IMR-90 (cell line): ENCODE measurements around the gene ATP5F1D. TPM values are rescaled to one million over a fixed set of nuclear protein-coding genes. Genes with fewer than 3 reads are reported as not detected.

Source experiments
- ATAC-seq: fragments of 200-7000 bp; cut with Tn5 transposase; 2 replicates; pipeline ENCODE4 v1.9.1; 2020; ENCODE audit warnings: low read depth, mild to moderate bottlenecking, moderate library complexity
- BruUV-seq: library from RNA; stranded (reverse); fragments of 400-500 nt; replicated peaks from 2 replicates; lab custom pipeline; 2021; lab: Mats Ljungman, UMichigan
- CTCF ChIA-PET: fragments of 300-600 bp; formaldehyde crosslinking; extraction: SDS; loops from one replicate; lab custom pipeline; 2021; ENCODE audit warnings: antibody characterized with exemption; lab: Yijun Ruan, JAX
- POLR2A ChIA-PET: fragments of 300-600 bp; sonication (Branson Sonifier 250); formaldehyde crosslinking; loops from one replicate; lab custom pipeline; 2022; ENCODE audit warnings: antibody characterized with exemption; ENCODE audit not compliant: unreplicated experiment; lab: Charles Lee
- DNase-seq: peaks from one replicate; pipeline ENCODE4 v3.0.0; 2013
- H2AFZ ChIP-seq: replicated peaks from 2 replicates; pipeline ENCODE3; 2013; ENCODE audit warnings: low read length, mild to moderate bottlenecking; ENCODE audit not compliant: poor library complexity
- H2AK5ac ChIP-seq: 2 replicates; pipeline ENCODE4 v1.6.1; 2013; ENCODE audit warnings: low read depth, low read length, inconsistent platforms
- H2AK9ac ChIP-seq: replicated peaks from 2 replicates; pipeline ENCODE3; 2013; ENCODE audit warnings: mild to moderate bottlenecking, low read depth, low read length, moderate library complexity; ENCODE audit not compliant: poor library complexity
- H2BK120ac ChIP-seq: 2 replicates; pipeline ENCODE4 v1.6.1; 2013; ENCODE audit warnings: low read depth, low read length, inconsistent platforms
- H2BK15ac ChIP-seq: 3 replicates; pipeline ENCODE4 v1.6.1; 2013; ENCODE audit warnings: low read depth, low read length, inconsistent platforms
- H2BK20ac ChIP-seq: 2 replicates; pipeline ENCODE4 v1.6.1; 2013; ENCODE audit warnings: low read depth, mild to moderate bottlenecking, inconsistent platforms, low read length, moderate library complexity
- H2BK5ac ChIP-seq: 2 replicates; pipeline ENCODE4 v1.6.1; 2013; ENCODE audit warnings: mild to moderate bottlenecking, low read depth, low read length, inconsistent platforms; ENCODE audit not compliant: poor library complexity, severe bottlenecking
- H3K14ac ChIP-seq: replicated peaks from 2 replicates; pipeline ENCODE4 v1.6.1; 2013; ENCODE audit warnings: low read depth, low read length, inconsistent platforms
- H3K18ac ChIP-seq: 2 replicates; pipeline ENCODE4 v1.6.1; 2013; ENCODE audit warnings: low read depth, low read length, control low read depth
- H3K23ac ChIP-seq: 2 replicates; pipeline ENCODE4 v1.6.1; 2013; ENCODE audit warnings: low read depth, low read length, inconsistent platforms
- H3K27ac ChIP-seq: 2 replicates; pipeline ENCODE4 v1.5.1; 2013; ENCODE audit warnings: mild to moderate bottlenecking, control low read depth, low read length; ENCODE audit not compliant: insufficient read depth
- H3K27me3 ChIP-seq: 2 replicates; pipeline ENCODE4 v1.6.1; 2013; ENCODE audit warnings: low read length; ENCODE audit not compliant: control insufficient read depth, insufficient read depth
- H3K36me3 ChIP-seq: 2 replicates; pipeline ENCODE4 v1.6.1; 2013; ENCODE audit warnings: low read length, mixed read lengths; ENCODE audit not compliant: control insufficient read depth, insufficient read depth
- H3K4ac ChIP-seq: 2 replicates; pipeline ENCODE4 v1.6.1; 2013; ENCODE audit warnings: low read depth, low read length, inconsistent platforms
- H3K4me1 ChIP-seq: 2 replicates; pipeline ENCODE4 v1.6.1; 2013; ENCODE audit warnings: low read length, mixed read lengths; ENCODE audit not compliant: control insufficient read depth, insufficient read depth
- H3K4me2 ChIP-seq: 2 replicates; pipeline ENCODE4 v1.6.1; 2013; ENCODE audit warnings: low read depth, mild to moderate bottlenecking, control low read depth, low read length, moderate library complexity
- H3K4me3 ChIP-seq: 2 replicates; pipeline ENCODE4 v1.5.1; 2013; ENCODE audit warnings: low read depth, mild to moderate bottlenecking, control low read depth, low read length, moderate library complexity; ENCODE audit not compliant: insufficient read depth
- H3K56ac ChIP-seq: 2 replicates; pipeline ENCODE4 v1.6.1; 2013; ENCODE audit warnings: low read length, inconsistent platforms; ENCODE audit not compliant: insufficient read depth; ENCODE audit errors: extremely low read depth
- H3K79me1 ChIP-seq, 2 experiments: 2 replicates each; pipeline ENCODE4 v1.6.1; 2013; ENCODE audit warnings: low read length in 2 of 2, inconsistent platforms in 1 of 2, low read depth in 1 of 2
- H3K9ac ChIP-seq: 2 replicates; pipeline ENCODE4 v1.6.1; 2013; ENCODE audit warnings: low read depth, low read length, control low read depth
- H3K9me1 ChIP-seq: 2 replicates; pipeline ENCODE4 v1.6.1; 2013; ENCODE audit warnings: low read length, inconsistent platforms; ENCODE audit not compliant: insufficient read depth
- H3K9me3 ChIP-seq: 2 replicates; pipeline ENCODE4 v1.6.1; 2013; ENCODE audit warnings: low read length; ENCODE audit not compliant: control insufficient read depth, insufficient read depth
- H4K20me1 ChIP-seq: 2 replicates; pipeline ENCODE4 v1.6.1; 2013; ENCODE audit warnings: low read length, inconsistent platforms; ENCODE audit not compliant: insufficient read depth
- H4K5ac ChIP-seq: 2 replicates; pipeline ENCODE4 v1.6.1; 2013; ENCODE audit warnings: mild to moderate bottlenecking, low read depth, low read length, control low read depth
- H4K8ac ChIP-seq, 2 experiments: 2 replicates each; pipeline ENCODE4 v1.6.1; 2013; ENCODE audit warnings: low read depth in 2 of 2, low read length in 2 of 2, control low read depth in 1 of 2, inconsistent platforms in 1 of 2
- H4K91ac ChIP-seq: 2 replicates; pipeline ENCODE4 v1.6.1; 2013; ENCODE audit warnings: low read depth, low read length, inconsistent platforms; ENCODE audit not compliant: insufficient read depth
- CTCF ChIP-seq: conservative IDR thresholded peaks from 2 replicates; pipeline ENCODE4 v1.5.1; 2012; ENCODE audit warnings: mild to moderate bottlenecking, low read depth, low read length, improper control_type of control experiment
- RAD21 ChIP-seq: IDR thresholded peaks from 2 replicates; pipeline ENCODE4 v1.6.1; 2012; ENCODE audit warnings: low read length, improper control_type of control experiment
- RCOR1 ChIP-seq: IDR thresholded peaks from 2 replicates; pipeline ENCODE4 v1.6.1; 2012; ENCODE audit warnings: mild to moderate bottlenecking, low read length, improper control_type of control experiment; ENCODE audit not compliant: insufficient replicate concordance
- USF2 ChIP-seq: fragments of 150-350 bp; IDR thresholded peaks from 2 replicates; pipeline ENCODE4 v1.6.1; 2017; ENCODE audit warnings: mild to moderate bottlenecking, antibody characterized with exemption, low read length, low read depth
- WGBS, 2 experiments: methylation state at CpG; one replicate each; pipeline versions ENCODE4 v1.1.5 to v1.1.7; 2013; ENCODE audit warnings: missing lambda C conversion rate in 2 of 2; ENCODE audit not compliant: insufficient read length in 1 of 2; ENCODE audit errors: extremely low coverage in 2 of 2; 5-methylcytosine and 5-hydroxymethylcytosine counted together
- dilution Hi-C: fragments of 300-500 bp; cut with HindIII; formaldehyde crosslinking; loops from one replicate; pipeline ENCODE4 v1.14.3; 2018; ENCODE audit warnings: low sequenced_read_pairs; ENCODE audit not compliant: unreplicated experiment
- in situ Hi-C: fragments of 300-500 bp; cut with MboI; formaldehyde crosslinking; loops from 3 replicates; pipeline ENCODE4 v1.14.3; 2019; ENCODE audit warnings: low sequenced_read_pairs, inconsistent platforms, mixed read lengths
- intact Hi-C: fragments of 100-400 bp; cut with micrococcal nuclease; formaldehyde crosslinking; loops from 2 replicates; pipeline ENCODE4 v1.10.0; 2022
- polyA plus RNA-seq, 3 experiments: library from polyadenylated mRNA; depleted of rRNA; stranded (reverse); fragments of >200 nt; gene quantifications; 2 replicates each; pipeline ENCODE4 v1.2.3, GENCODE V29; 2012; ENCODE audit warnings: low replicate concordance in 1 of 3
- total RNA-seq: library from RNA; depleted of rRNA; stranded (reverse); fragments of >200 nt; gene quantifications from 2 replicates; pipeline ENCODE4 v1.2.3, GENCODE V29; 2012

Gene ATP5F1D
- total and polyA plus RNA-seq, 2 of the 4 experiments (the other 2 are of a cell fraction): 7.3 to 140 TPM

GRCh38 chr19:1284293-1284978, 42.9 kb downstream of the ATP5F1D start:
- intact Hi-C loops (loop anchor here (2.0 kb wide), 1 partner anchor 94 kb away; no protein-coding TSS in a partner anchor), in situ Hi-C loops (loop anchor here (5.0 kb wide), 1 partner anchor 78 kb away; no protein-coding TSS in a partner anchor), dilution Hi-C loops (no loop called here)
- Histone ChIP-seq H2AFZ (no peak overlapping the region), H3K9me1 (no peaks in the 10 kb centered on the region), H4K8ac (no peak overlapping the region), H3K79me1 (peaks cover 0 to 10% of the 10 kb centered on the region in 2 experiments; a peak in 1 of 4 replicates), H2AK9ac (peak overlapping the region; percentile 37), H3K9me3 (no peaks in the 10 kb centered on the region), H3K27ac (no peak overlapping the region), H2BK15ac (no peak overlapping the region), H3K4me3 (no peak overlapping the region), H3K18ac (no peak overlapping the region), H4K5ac (no peak overlapping the region), H4K91ac (no peak overlapping the region), H2BK20ac (no peak overlapping the region), H3K4ac (no peak overlapping the region), H3K4me2 (no peak overlapping the region), H2BK120ac (no peak overlapping the region), H3K14ac (no peak overlapping the region), H3K27me3 (peaks cover 41% of the 10 kb centered on the region), H3K4me1 (no peaks in the 10 kb centered on the region), H3K36me3 (no peaks in the 10 kb centered on the region), H3K56ac (no peak overlapping the region), H3K9ac (no peak overlapping the region), H4K20me1 (peaks cover 16% of the 10 kb centered on the region), H3K23ac (no peak overlapping the region), H2AK5ac (no peak overlapping the region), H2BK5ac (no peak overlapping the region)
- no peak for ATAC-seq
- POLR2A ChIA-PET: interaction anchor here (1.0 kb wide), 1 partner anchor 9 kb away, joined by 5 read pairs; the partner anchor contains the start of gene FAM174C
- CTCF ChIA-PET: no interaction called here
- no peak for DNase-seq
- BruUV-seq: no TSS peak
- TF ChIP-seq USF2 (no peak), CTCF (no peak), RAD21 (no peak), RCOR1 (no peak)
- WGBS, 2 experiments: 85% methylated on average over 10 of the region's 20 CpGs; no CpG with 5 or more reads in 1 of the 2 experiments
